GM23248 (cell line): ENCODE data around the gene KCP. TPM values are rescaled to one million over a fixed set of nuclear protein-coding genes. Genes with fewer than 3 reads are reported as not detected.
A peak's percentile ranks its signal among the peaks of the same experiment; 100 is the strongest.

ENCODE experiments used
- DNase-seq: peaks from one replicate; pipeline ENCODE4 v3.0.0-alpha.2; 2015
- H2AFZ ChIP-seq: fragments of 200-600 bp; sonication (generic); 2 replicates; pipeline ENCODE4 v1.6.1; 2016; ENCODE audit warnings: antibody characterized with exemption
- H3F3A ChIP-seq: fragments of 200-600 bp; sonication (generic); 2 replicates; pipeline ENCODE4 v1.6.1; 2016; ENCODE audit warnings: mild to moderate bottlenecking, antibody characterized with exemption, mixed run types; ENCODE audit not compliant: insufficient read depth
- H3K27ac ChIP-seq: fragments of 200-600 bp; sonication (generic); 2 replicates; pipeline ENCODE4 v1.5.1; 2016; ENCODE audit warnings: mild to moderate bottlenecking
- H3K27me3 ChIP-seq: fragments of 200-600 bp; sonication (generic); replicated peaks from 2 replicates; pipeline ENCODE4 v1.6.1; 2016; ENCODE audit warnings: mild to moderate bottlenecking; ENCODE audit not compliant: insufficient read depth
- H3K36me3 ChIP-seq: fragments of 200-600 bp; sonication (generic); 2 replicates; pipeline ENCODE4 v1.6.1; 2016; ENCODE audit warnings: low read depth, mild to moderate bottlenecking
- H3K4me1 ChIP-seq: fragments of 200-600 bp; sonication (generic); 2 replicates; pipeline ENCODE4 v1.6.1; 2016; ENCODE audit warnings: mild to moderate bottlenecking; ENCODE audit not compliant: insufficient read depth
- H3K4me2 ChIP-seq: fragments of 200-600 bp; sonication (generic); one replicate; pipeline ENCODE4 v1.6.1; 2016; ENCODE audit warnings: mild to moderate bottlenecking; ENCODE audit not compliant: unreplicated experiment
- H3K4me3 ChIP-seq: fragments of 200-600 bp; sonication (generic); 2 replicates; pipeline ENCODE4 v1.5.1; 2016; ENCODE audit warnings: mild to moderate bottlenecking
- H3K79me2 ChIP-seq: fragments of 200-600 bp; sonication (generic); 2 replicates; pipeline ENCODE4 v1.6.1; 2016; ENCODE audit warnings: mild to moderate bottlenecking; ENCODE audit not compliant: insufficient read depth
- H3K9ac ChIP-seq: fragments of 200-600 bp; sonication (generic); 2 replicates; pipeline ENCODE4 v1.6.1; 2016; ENCODE audit warnings: mild to moderate bottlenecking
- H3K9me2 ChIP-seq: fragments of 200-600 bp; sonication (generic); 2 replicates; pipeline ENCODE4 v1.6.1; 2016; ENCODE audit warnings: mixed run types, mild to moderate bottlenecking, moderate library complexity; ENCODE audit not compliant: insufficient read depth
- H3K9me3 ChIP-seq: fragments of 200-600 bp; sonication (generic); one replicate; pipeline ENCODE4 v1.6.1; 2017; ENCODE audit warnings: low read depth
- H4K20me1 ChIP-seq: fragments of 200-600 bp; sonication (generic); 2 replicates; pipeline ENCODE4 v1.6.0; 2016; ENCODE audit not compliant: insufficient read depth
- EZH2 ChIP-seq: fragments of 200-600 bp; sonication (generic); IDR thresholded peaks from 2 replicates; pipeline ENCODE4 v1.6.1; 2018; ENCODE audit warnings: antibody characterized with exemption, mild to moderate bottlenecking; ENCODE audit not compliant: insufficient read depth, poor library complexity, severe bottlenecking
- EZH2phosphoT487 ChIP-seq: fragments of 200-600 bp; sonication (generic); IDR thresholded peaks from 2 replicates; pipeline ENCODE4 v1.6.1; 2018; ENCODE audit warnings: antibody characterized with exemption, moderate library complexity, mild to moderate bottlenecking, low read depth; ENCODE audit not compliant: insufficient read depth
- WGBS, 2 experiments: methylation state at CpG; one replicate each; pipeline ENCODE4 v1.1.6; 2015 to 2017; ENCODE audit warnings: low lambda C conversion rate in 2 of 2, low coverage in 1 of 2; ENCODE audit errors: missing lambda C conversion rate in 2 of 2; 5-methylcytosine and 5-hydroxymethylcytosine counted together
- in situ Hi-C: fragments of 300-500 bp; cut with MboI; formaldehyde crosslinking; loops from 2 replicates; pipeline ENCODE4 v1.15.0; 2020
- polyA plus RNA-seq: library from polyadenylated mRNA; unstranded; fragments of >200 nt; fragmentation: Nextera tagmentation; extraction: Ambion mirVana; gene quantifications from 2 replicates; pipeline ENCODE4 v1.2.1, GENCODE V29; 2016
- total RNA-seq: library from RNA; depleted of rRNA; stranded (reverse); fragments of >200 nt; shearing (Covaris generic); gene quantifications from 2 replicates; pipeline ENCODE4 v1.2.3, GENCODE V29; 2014

Gene KCP
- total and polyA plus RNA-seq, 2 experiments from 2014 or later: 0.10 TPM; not detected in 1

GRCh38 chr7:128860158-128861073 is 50.1 kb downstream of the KCP start:
- peak overlapping the region; percentile 50 for H3K27ac ChIP-seq

GRCh38 chr7:128859232-128860157 is 51.0 kb downstream of the KCP start:
- H3K36me3 ChIP-seq: peaks cover 9% of the 10 kb centered on the region; the same call in 1 of the 2 replicates
- no peak overlapping the region for H3K4me2 ChIP-seq
- in situ Hi-C loops: no loop called here
- H3K27me3 ChIP-seq: no peaks in the 10 kb centered on the region
- no peaks in the 10 kb centered on the region for H4K20me1 ChIP-seq
- peak; percentile 22 for DNase-seq
- peaks cover 18% of the 10 kb centered on the region for H3K79me2 ChIP-seq
- TF ChIP-seq EZH2phosphoT487: no peak
- no peak for TF ChIP-seq EZH2
- 51 to 59% methylated on average over 10 to 12 of the region's 12 CpGs for WGBS, 2 experiments
- no peak overlapping the region for H3K4me3 ChIP-seq
- H3K9me2 ChIP-seq: no peaks in the 10 kb centered on the region
- H3K9ac ChIP-seq: no peak overlapping the region
- H3F3A ChIP-seq: peaks cover 40% of the 10 kb centered on the region
- no peaks in the 10 kb centered on the region for H3K9me3 ChIP-seq
- H2AFZ ChIP-seq: no peak overlapping the region
- H3K27ac ChIP-seq: peak overlapping the region; percentile 50
- peaks cover 8% of the 10 kb centered on the region; the same call in 1 of the 2 replicates for H3K4me1 ChIP-seq

More at GRCh38 chr7:128860158-128861073, 50.1 kb downstream of the KCP start:
- Histone ChIP-seq H3K27me3 (no peaks in the 10 kb centered on the region), H3K9me2 (no peaks in the 10 kb centered on the region), H3K79me2 (peaks cover 26% of the 10 kb centered on the region), H4K20me1 (no peaks in the 10 kb centered on the region), H3K4me2 (no peak overlapping the region), H3K4me1 (peaks cover 8% of the 10 kb centered on the region; the same call in 1 of the 2 replicates), H2AFZ (no peak overlapping the region), H3F3A (peaks cover 39% of the 10 kb centered on the region), H3K9me3 (no peaks in the 10 kb centered on the region), H3K9ac (no peak overlapping the region), H3K4me3 (no peak overlapping the region), H3K36me3 (peaks cover 7% of the 10 kb centered on the region; the same call in 1 of the 2 replicates)
- TF ChIP-seq EZH2: no peak
- 60 to 62% methylated on average over 10 of the region's 10 CpGs for WGBS, 2 experiments
- peak; percentile 73 for DNase-seq
- in situ Hi-C loops: no loop called here

DNA sequence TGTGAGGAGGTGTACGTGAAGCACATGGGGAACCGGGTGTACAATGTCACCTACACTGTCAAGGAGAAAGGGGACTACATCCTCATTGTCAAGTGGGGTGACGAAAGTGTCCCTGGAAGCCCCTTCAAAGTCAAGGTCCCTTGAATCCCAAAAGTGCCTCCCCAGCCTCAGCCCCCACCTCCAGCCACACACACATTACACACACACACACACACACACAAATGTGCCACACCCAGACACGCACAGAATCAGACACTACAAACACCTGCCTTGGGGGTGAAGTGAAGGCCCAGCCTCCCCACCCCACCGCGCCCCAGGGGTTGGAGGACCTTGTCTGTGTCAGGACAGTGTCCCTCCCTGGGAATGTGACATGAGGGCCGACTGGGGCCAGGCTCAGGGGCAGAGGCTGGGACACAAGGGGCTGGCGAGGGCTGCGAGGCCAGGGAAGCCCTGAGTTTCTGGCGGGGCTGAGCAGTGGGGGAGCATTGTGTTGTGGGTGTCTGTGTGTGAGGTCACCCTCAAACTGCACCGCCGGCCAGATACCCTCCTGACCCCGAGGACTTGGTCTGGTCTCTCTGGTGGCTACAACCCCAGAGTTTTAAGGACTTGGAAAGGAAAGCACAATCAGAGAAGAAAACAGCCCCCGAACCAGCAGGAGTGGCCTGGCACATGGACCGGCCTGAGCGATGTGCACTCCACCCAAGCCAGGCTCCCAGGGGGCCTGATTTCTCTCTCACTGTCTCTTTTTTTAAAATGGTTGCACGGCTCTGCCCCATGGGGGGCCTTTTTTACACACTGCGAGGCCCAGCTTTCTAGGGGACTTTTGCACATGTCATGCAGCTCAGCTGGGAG is 51.9 kb downstream of the KCP start:
- Histone ChIP-seq H2AFZ (no peak overlapping the region), H3F3A (peaks cover 40% of the 10 kb centered on the region), H3K9me2 (no peaks in the 10 kb centered on the region), H3K79me2 (peaks cover 9% of the 10 kb centered on the region), H3K27me3 (no peaks in the 10 kb centered on the region), H3K9me3 (no peaks in the 10 kb centered on the region), H4K20me1 (no peaks in the 10 kb centered on the region), H3K4me3 (no peak overlapping the region), H3K4me1 (peaks cover under 1% of the 10 kb centered on the region; the same call in 1 of the 2 replicates), H3K9ac (no peak overlapping the region), H3K27ac (peak overlapping the region; percentile 32; the same call in 1 of the 2 replicates), H3K36me3 (peaks cover 14% of the 10 kb centered on the region; the same call in 1 of the 2 replicates), H3K4me2 (no peak overlapping the region)
- TF ChIP-seq EZH2: no peak
- no peak for TF ChIP-seq EZH2phosphoT487
- in situ Hi-C loops: no loop called here
- WGBS, 2 experiments: 60 to 63% methylated on average over 16 to 18 of the region's 18 CpGs
- peak; percentile 38 for DNase-seq
